ENCODE data around the gene JOSD1.
"Not testable (repeated sequence)": the region's sequence is repeated elsewhere in the genome, so short reads cannot be mapped to it uniquely, and the experiment has no call there.

JOSD1 gene

GRCh38 chr22:38681582-38682335, 19.0 kb downstream of the JOSD1 start, which contains the start of gene TOMM22:
Gene TOMM22, plus strand, starts transcription at chr22:38681957. Its CDS starts 22 bp downstream, at chr22:38681979.
- peak; percentile 76 to 87 for DNase-seq

- DNase-seq: no peak
Measured at GRCh38 chr22:38675833-38676232, 24.9 kb downstream of the JOSD1 start.

GRCh38 chr22:38674888-38675287, 25.9 kb downstream of the JOSD1 start:
- DNase-seq: no peak

GRCh38 chr22:38657045-38657909, 43.5 kb downstream of the JOSD1 start:
- peak; percentile 49 to 77 for DNase-seq

GRCh38 chr22:38656256-38657044, 44.3 kb downstream of the JOSD1 start, which contains the start of the genes CBY1 and FAM227A:
Gene CBY1, plus strand, starts transcription at chr22:38656638. Its CDS starts 11,417 bp downstream, at chr22:38668055.
Gene FAM227A, minus strand, starts transcription at chr22:38656392. Its CDS starts 6,224 bp downstream, at chr22:38650168.
- DNase-seq: peak; percentile 87 to 90

- DNase-seq: no peak
Measured at GRCh38 chr22:38655519-38656255, 45.1 kb downstream of the JOSD1 start.

- DNase-seq: no peak
Measured at GRCh38 chr22:38653741-38654140, 47.0 kb downstream of the JOSD1 start.

GRCh38 chr22:38652859-38653258, 47.9 kb downstream of the JOSD1 start:
- DNase-seq: no peak

GRCh38 chr22:38649841-38650522, 50.8 kb downstream of the JOSD1 start:
- no peak for DNase-seq

- no peak for DNase-seq
Measured at GRCh38 chr22:38645430-38645829, 55.3 kb downstream of the JOSD1 start.

- not testable (repeated sequence) for DNase-seq
Measured at GRCh38 chr22:38644245-38644644, 56.5 kb downstream of the JOSD1 start.

GRCh38 chr22:38641476-38642040, 59.2 kb downstream of the JOSD1 start:
- DNase-seq: no peak

- no peak for DNase-seq
Measured at GRCh38 chr22:38638728-38639127, 62.0 kb downstream of the JOSD1 start.

GRCh38 chr22:38638216-38638615, 62.5 kb downstream of the JOSD1 start:
- DNase-seq: no peak
